Measurements from ENCODE around the gene KIAA2012.
A peak's percentile ranks its signal among the peaks of the same experiment; 100 is the strongest.

The KIAA2012 gene

GRCh38 chr2:202157211-202157990 is 84.3 kb downstream of the KIAA2012 start:
- DNase-seq, result no peak

- DNase-seq, result no peak
These were observed 85.7 kb downstream of the KIAA2012 start for GRCh38 chr2:202158796-202159195.

- DNase-seq, result no peak
These were observed 88.2 kb downstream of the KIAA2012 start for GRCh38 chr2:202161151-202161835.

- DNase-seq, result no peak
These were observed 91.4 kb downstream of the KIAA2012 start for GRCh38 chr2:202164411-202164810.

GRCh38 chr2:202165208-202165607 is 92.2 kb downstream of the KIAA2012 start:
- DNase-seq, result no peak

GRCh38 chr2:202165945-202166344 is 92.9 kb downstream of the KIAA2012 start:
- DNase-seq, result no peak

GRCh38 chr2:202169131-202169530 is 96.1 kb downstream of the KIAA2012 start:
- DNase-seq, result no peak

GRCh38 chr2:202169832-202170424 is 96.9 kb downstream of the KIAA2012 start:
- no peak for DNase-seq

GRCh38 chr2:202171241-202171825 is 98.3 kb downstream of the KIAA2012 start:
- peak; percentile 59 for DNase-seq

- peak; percentile 69 for DNase-seq
These were observed 99.6 kb downstream of the KIAA2012 start for GRCh38 chr2:202172439-202173211.

- DNase-seq, result peak; percentile 63
These were observed 105.4 kb downstream of the KIAA2012 start for GRCh38 chr2:202178346-202178958.

GRCh38 chr2:202184557-202184956 is 111.5 kb downstream of the KIAA2012 start:
- DNase-seq, result no peak

GRCh38 chr2:202185156-202185555 is 112.1 kb downstream of the KIAA2012 start:
- no peak for DNase-seq

- no peak for DNase-seq
These were observed 113.7 kb downstream of the KIAA2012 start for GRCh38 chr2:202186641-202187202.

GRCh38 chr2:202187570-202187969 is 114.5 kb downstream of the KIAA2012 start:
- DNase-seq, result no peak

GRCh38 chr2:202193305-202193704 is 120.2 kb downstream of the KIAA2012 start:
- no peak for DNase-seq

GRCh38 chr2:202193881-202194353 is 120.9 kb downstream of the KIAA2012 start:
- no peak for DNase-seq

- no peak for DNase-seq
These were observed 121.4 kb downstream of the KIAA2012 start for GRCh38 chr2:202194418-202194817.

GRCh38 chr2:202196727-202197126 is 123.7 kb downstream of the KIAA2012 start:
- no peak for DNase-seq

- no peak for DNase-seq
These were observed 128.4 kb downstream of the KIAA2012 start for GRCh38 chr2:202201220-202202160.

GRCh38 chr2:202203348-202203747 is 130.3 kb downstream of the KIAA2012 start:
- no peak for DNase-seq
